CD4-positive, alpha-beta T cell treated with Interleukin-17A for 1 hour (primary cell): ENCODE data around the gene TTI1.

ENCODE experiments used
- DNase-seq: peaks from one replicate; pipeline ENCODE4 v3.0.0-alpha.2; 2020

TTI1 gene

GRCh38 chr20:37958856-37959520 is 74.3 kb downstream of the TTI1 start:
- DNase-seq, result no peak

GRCh38 chr20:37956107-37956585 is 77.1 kb downstream of the TTI1 start:
- DNase-seq, result no peak

- no peak for DNase-seq
Measured at GRCh38 chr20:37955511-37955910, 77.7 kb downstream of the TTI1 start.

- DNase-seq, result no peak
Measured at GRCh38 chr20:37954626-37955025, 78.6 kb downstream of the TTI1 start.

GRCh38 chr20:37954190-37954589 is 79.1 kb downstream of the TTI1 start:
- DNase-seq, result no peak

- no peak for DNase-seq
Measured at GRCh38 chr20:37948956-37949355, 84.3 kb downstream of the TTI1 start.

GRCh38 chr20:37947943-37948342 is 85.3 kb downstream of the TTI1 start:
- DNase-seq, result no peak

GRCh38 chr20:37946946-37947345 is 86.3 kb downstream of the TTI1 start:
- no peak for DNase-seq

- no peak for DNase-seq
Measured at GRCh38 chr20:37945091-37945547, 88.1 kb downstream of the TTI1 start.

- no peak for DNase-seq
Measured at GRCh38 chr20:37944456-37944981, 88.7 kb downstream of the TTI1 start.

- no peak for DNase-seq
Measured at GRCh38 chr20:37943501-37944455, 89.5 kb downstream of the TTI1 start.

GRCh38 chr20:37943033-37943432 is 90.2 kb downstream of the TTI1 start:
- DNase-seq, result no peak

GRCh38 chr20:37941992-37942391 is 91.3 kb downstream of the TTI1 start:
- DNase-seq, result no peak

- DNase-seq, result no peak
Measured at GRCh38 chr20:37941332-37941731, 91.9 kb downstream of the TTI1 start.

- DNase-seq, result no peak
Measured at GRCh38 chr20:37940858-37941257, 92.4 kb downstream of the TTI1 start.

GRCh38 chr20:37939701-37940560 is 93.3 kb downstream of the TTI1 start:
- DNase-seq, result no peak

GRCh38 chr20:37938954-37939353 is 94.3 kb downstream of the TTI1 start:
- DNase-seq, result no peak

GRCh38 chr20:37938181-37938750 is 95.0 kb downstream of the TTI1 start:
- no peak for DNase-seq

- DNase-seq, result no peak
Measured at GRCh38 chr20:37937686-37938085, 95.6 kb downstream of the TTI1 start.

- no peak for DNase-seq
Measured at GRCh38 chr20:37936451-37936850, 96.8 kb downstream of the TTI1 start.

GRCh38 chr20:37936041-37936440 is 97.2 kb downstream of the TTI1 start:
- no peak for DNase-seq

GRCh38 chr20:37935435-37935834 is 97.8 kb downstream of the TTI1 start:
- DNase-seq, result no peak
